ENCODE data around the gene CCDC85C.
A peak's percentile ranks its signal among the peaks of the same experiment; 100 is the strongest.

CCDC85C gene

DNA sequence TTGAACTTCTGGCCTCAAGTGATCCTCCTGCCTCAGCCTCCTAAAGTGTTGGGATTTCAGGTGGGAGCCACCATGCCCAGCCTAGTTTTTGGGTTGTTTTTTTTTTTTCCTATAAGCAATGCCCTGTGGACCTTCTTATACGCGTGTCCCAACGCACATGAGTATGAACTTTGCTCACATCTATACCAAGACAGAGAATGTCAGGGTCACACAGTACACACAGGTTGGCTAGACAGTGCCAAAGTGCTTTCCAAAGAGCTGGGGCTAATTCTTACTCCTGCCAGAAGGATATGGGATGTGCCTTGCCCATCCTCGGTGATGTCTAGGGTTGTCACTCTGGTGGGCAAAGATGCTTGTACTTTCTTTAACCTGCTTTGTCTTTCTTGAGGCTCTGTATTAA, 7.6 kb upstream of the CCDC85C start:
- Histone ChIP-seq H3K4me2 (no peak overlapping the region), H3K36me3 (ENCODE audit: insufficient read depth) (no peaks in the 10 kb centered on the region), H3K4me1 (ENCODE audit: low read depth, poor library complexity, severe bottlenecking) (no peaks in the 10 kb centered on the region), H3K27ac (no peak overlapping the region), H3K9ac (no peak overlapping the region), H3K79me2 (ENCODE audit: insufficient read depth, low read depth) (no peaks in the 10 kb centered on the region), H3K4me3 (IDR thresholded peaks at IDR 0.05; ENCODE audit: insufficient read depth, low read depth, low read length) (no peak overlapping the region), H4K20me1 (ENCODE audit: insufficient read depth) (no peaks in the 10 kb centered on the region), H3K27me3 (ENCODE audit: insufficient read depth, low read depth) (no peaks in the 10 kb centered on the region), H2AFZ (ENCODE audit: low read depth) (no peak overlapping the region)
- TF ChIP-seq, protein P1, sequence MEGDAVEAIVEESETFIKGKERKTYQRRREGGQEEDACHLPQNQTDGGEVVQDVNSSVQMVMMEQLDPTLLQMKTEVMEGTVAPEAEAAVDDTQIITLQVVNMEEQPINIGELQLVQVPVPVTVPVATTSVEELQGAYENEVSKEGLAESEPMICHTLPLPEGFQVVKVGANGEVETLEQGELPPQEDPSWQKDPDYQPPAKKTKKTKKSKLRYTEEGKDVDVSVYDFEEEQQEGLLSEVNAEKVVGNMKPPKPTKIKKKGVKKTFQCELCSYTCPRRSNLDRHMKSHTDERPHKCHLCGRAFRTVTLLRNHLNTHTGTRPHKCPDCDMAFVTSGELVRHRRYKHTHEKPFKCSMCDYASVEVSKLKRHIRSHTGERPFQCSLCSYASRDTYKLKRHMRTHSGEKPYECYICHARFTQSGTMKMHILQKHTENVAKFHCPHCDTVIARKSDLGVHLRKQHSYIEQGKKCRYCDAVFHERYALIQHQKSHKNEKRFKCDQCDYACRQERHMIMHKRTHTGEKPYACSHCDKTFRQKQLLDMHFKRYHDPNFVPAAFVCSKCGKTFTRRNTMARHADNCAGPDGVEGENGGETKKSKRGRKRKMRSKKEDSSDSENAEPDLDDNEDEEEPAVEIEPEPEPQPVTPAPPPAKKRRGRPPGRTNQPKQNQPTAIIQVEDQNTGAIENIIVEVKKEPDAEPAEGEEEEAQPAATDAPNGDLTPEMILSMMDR (conservative IDR thresholded peaks at IDR 0.05; ENCODE audit: low read depth, low read length): no peak

DNA sequence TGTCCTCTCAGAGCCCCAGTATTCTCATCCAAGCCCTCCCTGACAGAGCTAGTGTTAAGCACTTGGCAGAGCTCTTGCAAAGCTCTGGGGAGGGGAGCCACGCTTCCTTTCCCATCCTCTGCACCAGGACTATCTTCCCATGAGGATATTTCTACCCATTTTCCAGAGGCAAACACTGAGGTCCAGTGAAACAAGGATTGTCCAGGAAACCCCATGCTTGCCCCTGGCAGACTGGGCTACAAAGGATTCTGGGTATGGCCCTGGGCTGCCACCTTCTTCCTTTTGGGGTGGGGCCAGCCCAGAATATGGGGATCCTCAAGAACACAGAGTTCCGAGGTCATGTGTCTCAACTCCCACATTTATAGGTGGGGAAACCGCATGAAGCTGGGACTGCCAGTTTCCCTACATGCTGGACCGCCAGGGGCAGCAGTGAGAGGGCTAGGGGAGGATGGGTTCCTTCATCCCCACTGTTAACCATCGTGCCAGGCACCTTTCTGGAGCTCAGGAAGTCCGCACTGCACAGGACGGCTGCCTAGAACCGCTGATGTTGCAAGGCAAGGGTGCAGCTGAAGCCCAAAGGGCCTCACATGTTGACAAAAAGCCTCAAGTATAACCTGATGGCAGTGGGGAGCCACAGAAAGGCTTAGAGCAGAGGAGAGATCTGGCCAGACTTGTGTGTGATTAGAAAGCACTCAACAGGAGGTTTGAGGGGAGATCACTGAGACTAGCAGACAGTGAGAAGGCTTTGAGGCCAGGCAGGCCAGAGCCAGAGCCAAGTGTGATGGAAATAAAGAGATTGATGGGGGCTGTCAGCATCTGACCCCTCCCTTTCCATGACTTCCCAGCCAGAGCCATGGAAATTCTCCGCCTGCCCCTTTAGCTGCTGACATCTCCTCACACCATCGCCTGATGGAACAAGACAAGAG, 5.5 kb upstream of the CCDC85C start:
- no peaks in the 10 kb centered on the region for H4K20me1 ChIP-seq (ENCODE audit: insufficient read depth)
- no peaks in the 10 kb centered on the region for H3K79me2 ChIP-seq (ENCODE audit: insufficient read depth, low read depth)
- H3K4me2 ChIP-seq: no peak overlapping the region
- no peak overlapping the region for H3K9ac ChIP-seq
- TF ChIP-seq, protein P1 (conservative IDR thresholded peaks at IDR 0.05; ENCODE audit: low read depth, low read length): no peak
- no peaks in the 10 kb centered on the region for H3K36me3 ChIP-seq (ENCODE audit: insufficient read depth)
- H3K4me1 ChIP-seq (ENCODE audit: low read depth, poor library complexity, severe bottlenecking): peaks cover 13% of the 10 kb centered on the region
- H2AFZ ChIP-seq (ENCODE audit: low read depth): no peak overlapping the region
- no peak overlapping the region for H3K4me3 ChIP-seq (IDR thresholded peaks at IDR 0.05; ENCODE audit: insufficient read depth, low read depth, low read length)
- H3K27me3 ChIP-seq (ENCODE audit: insufficient read depth, low read depth): no peaks in the 10 kb centered on the region
- H3K27ac ChIP-seq: no peak overlapping the region

DNA sequence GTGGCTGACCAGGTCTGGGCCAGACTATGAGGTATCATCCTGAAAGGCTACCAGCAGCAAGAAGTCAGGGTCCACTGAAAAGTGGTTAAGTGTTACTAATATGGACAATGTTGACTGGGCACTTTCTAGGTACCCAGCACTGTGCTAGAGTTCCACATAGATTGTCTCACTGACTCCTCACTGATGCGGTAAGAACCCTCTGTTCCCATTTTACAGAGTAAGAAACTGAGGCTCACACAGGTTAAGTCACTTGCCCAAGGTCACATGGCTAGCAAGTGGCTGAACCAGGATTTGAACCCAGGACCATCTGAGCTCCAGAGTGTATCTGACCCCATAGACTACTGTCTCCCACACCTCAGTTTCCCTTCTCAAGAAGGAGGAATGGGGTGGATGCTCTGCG, 4.6 kb upstream of the CCDC85C start:
- Histone ChIP-seq H3K36me3 (ENCODE audit: insufficient read depth) (no peaks in the 10 kb centered on the region), H3K9ac (no peak overlapping the region), H3K4me3 (IDR thresholded peaks at IDR 0.05; ENCODE audit: insufficient read depth, low read depth, low read length) (no peak overlapping the region), H3K4me1 (ENCODE audit: low read depth, poor library complexity, severe bottlenecking) (peaks cover 13% of the 10 kb centered on the region), H3K27ac (no peak overlapping the region), H3K79me2 (ENCODE audit: insufficient read depth, low read depth) (no peaks in the 10 kb centered on the region), H3K4me2 (no peak overlapping the region), H3K27me3 (ENCODE audit: insufficient read depth, low read depth) (no peaks in the 10 kb centered on the region), H2AFZ (ENCODE audit: low read depth) (no peak overlapping the region), H4K20me1 (ENCODE audit: insufficient read depth) (no peaks in the 10 kb centered on the region)
- TF ChIP-seq, protein P1 (conservative IDR thresholded peaks at IDR 0.05; ENCODE audit: low read depth, low read length): no peak

DNA sequence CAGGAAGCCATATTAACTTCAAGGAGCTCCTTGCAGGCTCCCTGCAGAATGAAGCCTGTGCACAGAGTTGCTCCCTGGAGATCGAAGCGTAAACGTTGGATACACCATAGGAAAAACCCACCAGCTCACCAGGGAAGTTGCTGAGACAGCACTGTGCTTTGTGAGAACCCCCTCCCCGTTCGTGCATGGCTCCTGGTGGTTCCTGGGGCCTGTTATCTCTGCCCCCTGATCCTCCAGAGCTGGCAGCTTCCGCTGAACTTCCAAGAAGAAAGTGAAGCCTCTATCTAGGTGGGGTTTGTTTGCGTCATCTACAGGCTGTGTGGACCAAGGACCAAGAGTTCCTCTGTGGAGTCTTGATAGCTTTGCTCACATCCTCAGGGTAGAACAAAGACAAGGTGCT, 2.4 kb upstream of the CCDC85C start:
- Histone ChIP-seq H4K20me1 (ENCODE audit: insufficient read depth) (no peaks in the 10 kb centered on the region), H3K4me1 (ENCODE audit: low read depth, poor library complexity, severe bottlenecking) (peaks cover 23% of the 10 kb centered on the region), H3K27me3 (ENCODE audit: insufficient read depth, low read depth) (no peaks in the 10 kb centered on the region), H2AFZ (ENCODE audit: low read depth) (no peak overlapping the region), H3K4me2 (peak overlapping the region; percentile 97; the same call in 1 of the 2 replicates), H3K4me3 (IDR thresholded peaks at IDR 0.05; ENCODE audit: insufficient read depth, low read depth, low read length) (no peak overlapping the region), H3K9ac (no peak overlapping the region), H3K36me3 (ENCODE audit: insufficient read depth) (no peaks in the 10 kb centered on the region), H3K79me2 (ENCODE audit: insufficient read depth, low read depth) (no peaks in the 10 kb centered on the region; the same call in 1 of the 2 replicates), H3K27ac (no peak overlapping the region)
- TF ChIP-seq, protein P1 (conservative IDR thresholded peaks at IDR 0.05; ENCODE audit: low read depth, low read length): no peak

Data from KMS-11 (cell line).